Lower leg skin (tissue), 4 donors: ENCODE data around the gene PA2G4. TPM values are rescaled to one million over a fixed set of nuclear protein-coding genes. Genes with fewer than 3 reads are reported as not detected.
"Not testable (repeated sequence)": the region's sequence is repeated elsewhere in the genome, so short reads cannot be mapped to it uniquely, and the experiment has no call there.

ENCODE experiments used
- DNase-seq, 2 donors: peaks; one replicate each; pipeline ENCODE4 v3.0.0-alpha.2; 2019; ENCODE audit warnings: low spot score in 2 of 2
- H3K4me3 ChIP-seq: fragments of 200-600 bp; sonication (generic); 2 replicates; pipeline ENCODE4 v1.5.1; 2017; ENCODE audit warnings: mild to moderate bottlenecking, low read depth; ENCODE audit not compliant: poor library complexity, severe bottlenecking
- POLR2A ChIP-seq, 2 donors: fragments of 450-650 bp; IDR thresholded peaks; one replicate each; pipeline ENCODE4 v1.6.1; 2016 to 2017; ENCODE audit warnings: antibody characterized with exemption in 2 of 2, mild to moderate bottlenecking in 1 of 2, moderate library complexity in 1 of 2
- WGBS, 2 donors: methylation state at CpG; one replicate each; pipeline ENCODE4 v1.1.5; 2018; 5-methylcytosine and 5-hydroxymethylcytosine counted together
- intact Hi-C: fragments of 100-400 bp; cut with DNase I; formaldehyde crosslinking; loops from one replicate; pipeline ENCODE4 v1.15.0; 2023; ENCODE audit warnings: low total_unique reads
- total RNA-seq, 4 donors: library from RNA; depleted of rRNA; stranded (reverse); fragments of >200 nt; gene quantifications; one replicate each; pipeline ENCODE4 v1.1.0, GENCODE V29; 2016
- TF ChIP-seq, protein P1 (sequence below), 3 donors: fragments of 450-650 bp; IDR thresholded peaks; one replicate each; pipeline ENCODE4 v1.5.1; 2016; ENCODE audit warnings: antibody characterized with exemption in 3 of 3, mild to moderate bottlenecking in 3 of 3, moderate library complexity in 2 of 3

Gene PA2G4
- total RNA-seq, 4 donors from 2014 or later = 118 to 201 (median 130) TPM

DNA sequence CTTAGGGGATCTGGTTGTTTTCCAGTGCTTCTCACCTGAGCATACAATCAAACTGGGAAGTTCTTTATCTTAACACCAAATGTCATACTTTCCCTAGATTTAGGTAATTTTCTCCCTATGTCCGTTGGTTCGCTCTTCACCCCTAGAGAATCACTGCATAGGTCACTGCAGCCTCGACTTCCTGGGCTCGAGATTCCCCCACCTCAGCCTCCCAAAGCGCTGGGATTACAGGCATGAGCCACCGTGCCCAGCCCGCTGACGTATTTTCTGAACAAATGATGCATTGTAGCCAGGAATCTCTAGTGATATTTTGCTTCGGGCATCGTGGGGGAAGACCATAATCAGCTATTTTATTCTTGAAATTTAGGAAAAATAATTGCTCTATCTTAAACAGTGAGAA lies 11.0 kb downstream of the PA2G4 start:
- TF ChIP-seq, protein P1, sequence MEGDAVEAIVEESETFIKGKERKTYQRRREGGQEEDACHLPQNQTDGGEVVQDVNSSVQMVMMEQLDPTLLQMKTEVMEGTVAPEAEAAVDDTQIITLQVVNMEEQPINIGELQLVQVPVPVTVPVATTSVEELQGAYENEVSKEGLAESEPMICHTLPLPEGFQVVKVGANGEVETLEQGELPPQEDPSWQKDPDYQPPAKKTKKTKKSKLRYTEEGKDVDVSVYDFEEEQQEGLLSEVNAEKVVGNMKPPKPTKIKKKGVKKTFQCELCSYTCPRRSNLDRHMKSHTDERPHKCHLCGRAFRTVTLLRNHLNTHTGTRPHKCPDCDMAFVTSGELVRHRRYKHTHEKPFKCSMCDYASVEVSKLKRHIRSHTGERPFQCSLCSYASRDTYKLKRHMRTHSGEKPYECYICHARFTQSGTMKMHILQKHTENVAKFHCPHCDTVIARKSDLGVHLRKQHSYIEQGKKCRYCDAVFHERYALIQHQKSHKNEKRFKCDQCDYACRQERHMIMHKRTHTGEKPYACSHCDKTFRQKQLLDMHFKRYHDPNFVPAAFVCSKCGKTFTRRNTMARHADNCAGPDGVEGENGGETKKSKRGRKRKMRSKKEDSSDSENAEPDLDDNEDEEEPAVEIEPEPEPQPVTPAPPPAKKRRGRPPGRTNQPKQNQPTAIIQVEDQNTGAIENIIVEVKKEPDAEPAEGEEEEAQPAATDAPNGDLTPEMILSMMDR (IDR thresholded peaks at IDR 0.05) = no peak
- TF ChIP-seq POLR2A (IDR thresholded peaks at IDR 0.05) = no peak
- no peak for DNase-seq
- H3K4me3 ChIP-seq = no peak overlapping the region
- WGBS, 2 donors = 35 to 37% methylated on average over 10 of the region's 10 CpGs
- intact Hi-C loops = no loop called here

DNA sequence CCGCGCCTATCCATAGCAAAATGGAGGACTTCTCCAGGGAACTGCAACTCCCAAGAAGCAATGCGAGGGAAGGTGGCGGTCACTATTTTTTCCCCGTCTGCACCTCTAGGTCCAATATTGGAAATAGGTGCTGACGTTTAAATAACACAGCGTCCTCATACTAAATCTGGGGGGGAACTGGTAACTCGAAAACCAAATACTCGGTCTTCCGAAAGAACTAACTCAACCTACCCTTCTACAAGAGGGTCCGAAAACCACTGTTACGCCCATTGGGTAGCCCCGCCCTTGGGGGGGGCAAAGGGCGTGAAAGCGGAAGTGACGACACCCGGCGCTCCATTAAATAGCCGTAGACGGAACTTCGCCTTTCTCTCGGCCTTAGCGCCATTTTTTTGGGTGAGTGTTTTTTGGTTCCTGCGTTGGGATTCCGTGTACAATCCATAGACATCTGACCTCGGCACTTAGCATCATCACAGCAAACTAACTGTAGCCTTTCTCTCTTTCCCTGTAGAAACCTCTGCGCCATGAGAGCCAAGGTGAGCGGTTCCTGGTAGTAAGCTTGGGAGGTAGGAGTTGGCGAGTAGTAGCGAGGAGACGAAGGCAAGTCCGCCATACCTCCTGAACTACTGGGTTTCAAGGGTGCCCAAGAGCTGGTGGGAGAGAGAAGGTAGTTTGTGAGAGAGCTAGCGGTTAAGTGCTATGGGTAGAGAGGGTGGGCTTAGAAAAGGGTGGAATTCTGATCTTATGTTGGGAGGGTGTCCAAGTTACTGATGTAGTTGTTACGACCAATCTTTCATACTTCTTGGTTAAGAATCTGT lies 12.1 kb downstream of the PA2G4 start, which contains the start of gene RPL41:
TSS of gene RPL41 (plus strand) at position 367 of the 815 bp plus-strand sequence.
- H3K4me3 ChIP-seq = peak within 1 kb of the TSS; percentile 57
- 0 to 1% methylated on average over 34 of the region's 34 CpGs for WGBS, 2 donors
- intact Hi-C loops = no loop called here
- TF ChIP-seq POLR2A (IDR thresholded peaks at IDR 0.05) = peak in 1 of 2 donors; percentile 94
- TF ChIP-seq, protein P1 (IDR thresholded peaks at IDR 0.05) = no peak
- peak; percentile 96 to 99 for DNase-seq

DNA sequence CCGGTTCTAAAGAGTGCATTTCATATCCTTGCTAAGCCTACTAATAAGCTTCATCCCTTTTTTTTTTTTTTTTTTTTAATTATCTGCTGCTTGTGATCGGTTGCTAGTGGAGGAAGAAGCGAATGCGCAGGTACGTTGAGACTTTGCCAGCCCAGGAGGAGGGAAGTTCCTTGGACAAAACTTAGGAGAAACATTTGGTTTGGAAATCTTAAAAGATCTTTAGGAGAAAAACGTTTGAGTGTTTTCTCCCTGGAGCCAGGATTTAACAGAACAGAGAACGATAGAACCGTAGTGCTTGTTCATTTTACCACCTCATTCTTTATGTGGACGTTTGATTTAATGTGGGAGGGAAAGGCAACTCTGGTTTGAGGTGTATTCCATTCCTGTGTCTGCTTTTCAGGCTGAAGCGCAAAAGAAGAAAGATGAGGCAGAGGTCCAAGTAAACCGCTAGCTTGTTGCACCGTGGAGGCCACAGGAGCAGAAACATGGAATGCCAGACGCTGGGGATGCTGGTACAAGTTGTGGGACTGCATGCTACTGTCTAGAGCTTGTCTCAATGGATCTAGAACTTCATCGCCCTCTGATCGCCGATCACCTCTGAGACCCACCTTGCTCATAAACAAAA lies 12.8 kb downstream of the PA2G4 start:
- intact Hi-C loops, DNase-seq: not testable (repeated sequence)
- peak overlapping the region; percentile 57 for H3K4me3 ChIP-seq
- WGBS, 2 donors = 2 to 5% methylated on average over 16 of the region's 16 CpGs

DNA sequence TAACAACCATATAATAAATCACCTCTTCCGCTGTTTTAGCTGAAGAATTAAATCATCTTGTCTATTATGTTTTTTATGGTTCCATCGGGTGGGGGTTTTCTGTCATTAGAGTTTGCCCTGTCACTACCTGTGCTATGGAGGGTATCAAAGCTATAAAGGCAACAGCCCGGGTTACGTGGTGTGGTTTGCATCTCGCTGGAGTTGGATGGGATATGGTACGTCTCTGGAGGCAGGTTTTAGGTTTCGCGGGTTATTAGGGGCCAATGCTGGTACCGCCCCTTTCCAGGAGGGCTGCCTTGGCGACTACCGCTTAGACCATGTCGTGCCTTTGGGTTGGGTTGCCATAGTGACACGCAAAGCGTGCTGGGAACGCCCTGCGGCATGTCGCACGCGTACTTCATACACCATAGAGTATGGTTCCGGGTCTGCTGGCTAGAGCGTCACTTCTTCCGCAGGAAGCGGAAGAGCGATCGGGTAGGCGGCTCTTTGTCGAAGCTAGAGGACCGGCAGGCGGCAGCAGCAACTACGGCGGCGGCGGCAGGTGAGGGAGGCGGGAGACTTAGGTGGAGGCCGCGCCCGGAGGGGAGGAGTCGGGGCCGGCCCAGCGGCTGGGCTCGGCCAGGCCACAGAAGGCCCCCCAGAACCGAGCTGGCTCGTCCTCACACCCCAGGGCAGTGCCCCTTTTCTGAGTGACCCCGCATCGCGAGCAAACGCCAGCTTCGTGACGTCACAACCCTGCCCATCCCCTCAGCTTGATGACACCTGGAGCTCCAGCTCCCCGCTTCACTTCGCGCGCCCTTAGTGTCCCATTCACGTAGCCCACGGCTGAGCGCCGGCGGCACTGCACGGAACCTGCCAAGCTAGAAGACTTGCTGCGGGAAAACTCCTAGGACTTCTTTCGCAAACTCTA lies 13.7 kb downstream of the PA2G4 start, which contains the start of gene ZC3H10:
TSS of gene ZC3H10 (plus strand) at position 489 of the 910 bp plus-strand sequence. CDS start 2,297 bp downstream, outside the sequence.
- peak in 1 of 2 donors; percentile 64 for TF ChIP-seq POLR2A (IDR thresholded peaks at IDR 0.05)
- TF ChIP-seq, protein P1 (IDR thresholded peaks at IDR 0.05) = peak in 1 of 3 donors; percentile 9

DNA sequence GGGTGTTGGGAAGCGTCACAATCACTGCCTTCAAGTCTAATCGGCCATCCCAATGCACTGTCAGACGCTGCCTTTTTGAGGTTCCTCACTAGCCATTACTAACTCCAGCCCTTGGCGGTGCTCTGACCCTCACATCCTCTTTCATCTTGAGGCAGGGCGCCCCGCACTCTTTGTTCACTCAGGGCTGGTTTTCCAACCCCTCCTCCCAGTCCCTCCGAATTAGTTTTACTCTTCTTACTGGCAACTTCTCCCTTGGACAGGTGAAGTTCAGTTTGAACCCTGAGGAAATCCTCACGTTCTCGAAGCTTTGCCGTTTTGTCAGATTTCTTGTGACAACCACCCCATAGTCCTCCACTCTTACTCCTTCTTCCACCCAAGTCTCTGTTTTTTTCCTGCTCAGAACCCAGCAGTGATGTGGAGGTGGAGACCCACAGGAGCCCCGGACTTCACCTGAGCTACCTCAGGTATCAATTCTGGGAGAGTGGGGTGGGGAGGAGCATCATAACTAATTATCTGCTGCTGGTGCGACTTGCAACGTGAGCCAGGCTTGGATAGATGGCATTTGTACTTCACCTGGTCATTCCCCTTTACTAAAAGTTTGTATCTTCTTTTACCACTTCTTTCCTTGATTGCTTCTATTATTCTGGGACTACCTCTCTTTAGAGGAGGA lies 14.5 kb downstream of the PA2G4 start:
- intact Hi-C loops = no loop called here
- DNase-seq = no peak
- peak overlapping the region; percentile 53 for H3K4me3 ChIP-seq
- 4 to 5% methylated on average over 13 of the region's 13 CpGs for WGBS, 2 donors
- no peak for TF ChIP-seq POLR2A (IDR thresholded peaks at IDR 0.05)
- TF ChIP-seq, protein P1 (IDR thresholded peaks at IDR 0.05) = no peak

More for the DNA sequence above, 13.7 kb downstream of the PA2G4 start, which contains the start of gene ZC3H10:
- intact Hi-C loops = no loop called here
- 1% methylated on average over 42 to 52 of the region's 61 CpGs for WGBS, 2 donors
- peak within 1 kb of the TSS; percentile 57 for H3K4me3 ChIP-seq
- DNase-seq = peak; percentile 99 to 100
